Dendritic cell treated with granulocyte-macrophage colony-stimulating factor and Interleukin-4, amounts not matched to agents 40 ng/mL and 50 ng/mL, for 4 days (primary cell): ENCODE measurements around the gene PTPRD.

ENCODE experiments used
- H3K27ac Mint-ChIP-seq: one replicate; pipeline ENCODE4 v1.8.0; 2022; ENCODE audit warnings: mild to moderate bottlenecking, mixed read lengths
- H3K27me3 Mint-ChIP-seq: one replicate; pipeline ENCODE4 v1.8.0; 2022; ENCODE audit warnings: mild to moderate bottlenecking, mixed read lengths
- H3K36me3 Mint-ChIP-seq: one replicate; pipeline ENCODE4 v1.8.0; 2022; ENCODE audit warnings: low read depth, mixed read lengths
- H3K4me1 Mint-ChIP-seq: one replicate; pipeline ENCODE4 v1.8.0; 2022; ENCODE audit warnings: low read depth, mixed read lengths
- H3K4me3 Mint-ChIP-seq: one replicate; pipeline ENCODE4 v1.8.0; 2022; ENCODE audit warnings: mild to moderate bottlenecking, moderate library complexity, mixed read lengths
- H3K9me3 Mint-ChIP-seq: one replicate; pipeline ENCODE4 v1.8.0; 2022; ENCODE audit warnings: mixed read lengths
- intact Hi-C: fragments of 100-400 bp; cut with micrococcal nuclease; formaldehyde crosslinking; loops from one replicate; pipeline ENCODE4 v1.15.0; 2022

Gene PTPRD

DNA sequence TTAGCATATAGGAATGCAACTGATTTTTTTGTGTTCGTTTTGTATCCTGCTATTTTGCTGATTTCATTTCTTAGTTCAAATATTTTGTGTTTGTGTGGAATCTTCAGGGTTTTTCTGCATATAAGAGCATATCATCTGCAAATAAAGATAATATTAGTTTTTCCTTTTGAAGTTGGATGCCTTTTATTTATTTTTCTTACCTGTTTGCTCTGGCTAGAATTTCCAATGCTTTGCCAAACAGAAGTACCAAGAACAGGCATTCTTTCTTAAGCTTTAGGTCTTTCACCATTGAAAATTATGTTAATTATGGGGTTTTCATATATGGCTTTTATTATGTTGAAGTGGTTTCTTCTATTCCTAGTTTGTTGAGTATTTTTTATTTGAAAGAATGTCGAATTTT is 2308.1 kb downstream of the PTPRD start:
- intact Hi-C loops: no loop called here
- Mint-ChIP-seq H3K4me1 (no peaks in the 10 kb centered on the region), H3K4me3 (no peak overlapping the region), H3K27me3 (no peaks in the 10 kb centered on the region), H3K36me3 (no peaks in the 10 kb centered on the region), H3K27ac (no peak overlapping the region), H3K9me3 (peaks cover 35% of the 10 kb centered on the region)

DNA sequence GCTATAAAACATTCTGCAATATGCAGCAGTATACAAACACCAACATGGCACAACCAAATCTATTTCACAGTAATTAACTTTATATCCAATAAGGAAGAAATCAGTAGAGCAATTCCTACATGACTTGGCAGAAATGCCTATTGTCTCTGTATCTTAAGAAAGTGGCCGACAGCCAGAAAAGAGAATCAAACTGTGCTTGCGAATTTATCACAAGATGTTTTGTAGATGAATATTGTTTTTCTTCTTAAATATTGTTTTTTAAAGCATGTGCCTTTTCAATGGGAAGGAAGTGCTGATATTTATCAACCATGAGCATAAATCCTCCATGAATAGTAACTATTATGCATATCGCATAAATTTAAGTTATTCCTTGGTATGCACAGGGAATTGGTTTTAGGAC is 2311.5 kb downstream of the PTPRD start:
- Mint-ChIP-seq H3K4me1 (no peaks in the 10 kb centered on the region), H3K36me3 (no peaks in the 10 kb centered on the region), H3K27me3 (no peaks in the 10 kb centered on the region), H3K4me3 (no peak overlapping the region), H3K9me3 (peaks cover 19% of the 10 kb centered on the region), H3K27ac (no peak overlapping the region)
- intact Hi-C loops: no loop called here

DNA sequence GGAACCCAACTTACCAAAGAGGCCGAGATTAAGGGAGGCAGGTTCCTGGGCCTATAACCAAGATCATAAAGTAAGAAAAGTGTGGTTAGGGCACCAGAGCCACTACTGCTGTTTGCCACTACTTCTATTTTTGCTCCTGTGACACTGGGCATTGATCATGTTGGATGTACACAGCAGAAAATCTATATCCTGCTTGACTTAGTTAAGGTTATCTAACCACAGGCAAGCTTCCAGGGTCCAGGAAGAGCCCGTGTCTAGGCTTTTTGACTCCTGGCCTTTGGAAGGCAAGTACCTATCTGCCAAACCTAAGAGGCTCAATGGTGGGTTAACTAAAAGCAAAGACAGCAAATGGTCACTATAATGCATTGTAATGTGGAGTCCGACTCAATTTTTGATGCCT is 2315.8 kb downstream of the PTPRD start:
- no peaks in the 10 kb centered on the region for H3K36me3 Mint-ChIP-seq
- no peak overlapping the region for H3K4me3 Mint-ChIP-seq
- H3K27ac Mint-ChIP-seq: no peak overlapping the region
- H3K4me1 Mint-ChIP-seq: no peaks in the 10 kb centered on the region
- intact Hi-C loops: no loop called here
- H3K27me3 Mint-ChIP-seq: no peaks in the 10 kb centered on the region
- peaks cover 14% of the 10 kb centered on the region for H3K9me3 Mint-ChIP-seq

DNA sequence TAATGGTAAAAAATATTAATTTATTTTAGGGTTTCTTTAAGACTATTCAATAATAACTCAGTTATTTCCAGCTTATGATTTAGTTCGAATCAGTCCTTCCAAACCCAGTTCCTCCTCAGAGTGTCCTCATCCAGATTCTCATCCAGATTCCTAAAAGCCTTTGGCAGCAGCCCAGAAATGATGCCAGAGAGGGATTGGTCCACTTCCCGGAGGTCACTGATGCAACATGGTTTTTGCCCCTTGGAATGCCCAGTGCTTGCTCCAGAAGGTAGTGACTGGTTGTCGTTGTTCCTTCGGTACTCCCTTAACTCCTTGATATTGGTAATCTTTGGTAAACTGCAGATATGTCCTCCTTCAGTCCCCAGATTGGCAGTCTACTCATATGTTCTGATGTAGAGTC is 2320.1 kb downstream of the PTPRD start:
- H3K36me3 Mint-ChIP-seq: no peaks in the 10 kb centered on the region
- intact Hi-C loops: no loop called here
- H3K4me1 Mint-ChIP-seq: no peaks in the 10 kb centered on the region
- no peaks in the 10 kb centered on the region for H3K27me3 Mint-ChIP-seq
- no peak overlapping the region for H3K4me3 Mint-ChIP-seq
- no peak overlapping the region for H3K27ac Mint-ChIP-seq
- peaks cover 14% of the 10 kb centered on the region for H3K9me3 Mint-ChIP-seq

DNA sequence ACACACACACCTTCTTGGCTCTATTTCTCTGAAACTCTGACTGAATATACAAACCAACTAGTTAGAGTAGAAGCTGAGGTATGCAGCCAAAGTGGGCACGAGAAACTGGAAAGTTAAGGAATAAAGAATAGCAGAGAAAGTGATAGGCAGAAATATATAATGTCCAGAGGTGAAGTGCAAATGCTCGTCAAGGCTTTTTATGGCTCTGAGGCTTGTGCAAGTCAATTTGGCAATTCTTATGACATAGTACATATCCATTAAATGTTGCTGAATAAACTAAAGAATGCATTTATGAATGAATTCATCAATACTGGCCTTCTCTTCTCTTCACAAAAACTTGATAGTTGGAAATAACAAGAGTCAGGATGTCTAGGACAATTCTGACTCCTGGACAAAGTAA is 2323.1 kb downstream of the PTPRD start:
- Mint-ChIP-seq H3K9me3 (peaks cover 14% of the 10 kb centered on the region), H3K27me3 (no peaks in the 10 kb centered on the region), H3K4me3 (no peak overlapping the region)

DNA sequence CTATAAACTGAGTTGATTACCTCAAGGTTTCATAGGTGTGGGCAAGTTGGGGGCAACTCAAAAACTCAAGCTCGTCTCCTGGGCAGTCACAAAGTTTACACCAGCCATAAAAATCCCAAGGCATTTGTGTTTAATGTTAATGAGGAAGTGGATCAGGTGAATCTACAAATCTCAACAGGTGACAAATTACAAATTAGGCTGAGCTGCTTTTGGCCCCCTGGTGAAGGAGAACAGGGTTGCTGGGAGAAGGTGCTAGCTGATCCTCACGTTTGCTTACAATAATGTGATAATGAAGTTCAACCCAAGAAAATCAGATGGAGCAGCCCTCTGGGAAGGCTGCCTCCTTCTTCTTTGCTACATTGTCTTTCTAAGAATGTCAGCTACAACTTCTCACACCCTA is 2324.8 kb downstream of the PTPRD start:
- Mint-ChIP-seq H3K27me3 (no peaks in the 10 kb centered on the region), H3K9me3 (no peaks in the 10 kb centered on the region), H3K4me1 (no peaks in the 10 kb centered on the region), H3K36me3 (no peaks in the 10 kb centered on the region), H3K4me3 (no peak overlapping the region), H3K27ac (no peak overlapping the region)
- intact Hi-C loops: no loop called here

More for the DNA sequence above, 2323.1 kb downstream of the PTPRD start:
- H3K36me3 Mint-ChIP-seq: no peaks in the 10 kb centered on the region
- H3K27ac Mint-ChIP-seq: no peak overlapping the region
- intact Hi-C loops: no loop called here
- H3K4me1 Mint-ChIP-seq: no peaks in the 10 kb centered on the region

DNA sequence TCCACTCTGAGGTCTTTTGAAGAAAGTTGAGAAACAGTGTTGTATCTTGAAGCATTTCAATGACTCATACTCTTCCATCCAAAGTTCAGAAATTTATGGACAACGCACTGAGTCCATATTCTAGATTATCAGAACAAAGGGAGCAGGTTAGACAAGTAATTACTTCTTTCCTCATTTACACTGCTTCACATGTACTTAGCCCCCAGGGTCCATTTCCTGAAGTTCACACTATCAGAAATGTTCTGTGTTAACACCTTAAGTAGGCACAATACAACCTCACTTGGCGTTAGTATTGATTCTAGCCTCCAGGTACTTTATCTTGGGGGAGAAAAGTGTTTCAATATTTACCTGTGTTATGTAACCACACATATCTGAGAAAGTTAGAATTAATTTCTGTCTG is 2325.3 kb downstream of the PTPRD start:
- H3K4me3 Mint-ChIP-seq: no peak overlapping the region
- no peaks in the 10 kb centered on the region for H3K36me3 Mint-ChIP-seq
- H3K27ac Mint-ChIP-seq: no peak overlapping the region

DNA sequence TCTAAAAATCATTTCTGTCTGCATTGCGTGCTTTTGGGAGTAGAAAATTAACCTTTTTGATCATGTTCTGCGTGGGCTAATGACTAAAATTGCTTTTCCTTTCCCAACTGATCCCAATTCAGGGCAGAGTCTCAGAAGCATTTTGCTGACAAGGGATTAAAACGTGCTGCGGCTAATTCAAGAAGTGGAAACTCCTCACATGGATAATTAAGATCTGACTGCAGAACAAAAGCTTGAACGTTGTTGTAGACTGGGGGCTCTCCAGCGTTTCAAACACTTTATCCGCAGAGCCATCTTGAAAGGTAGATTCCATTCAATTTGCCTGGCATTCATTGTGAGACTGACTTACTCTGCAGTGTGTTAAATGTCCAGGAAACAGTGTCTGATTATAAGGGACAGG is 2327.9 kb downstream of the PTPRD start:
- no peaks in the 10 kb centered on the region for H3K9me3 Mint-ChIP-seq
- H3K27ac Mint-ChIP-seq: no peak overlapping the region
- H3K4me3 Mint-ChIP-seq: no peak overlapping the region
- intact Hi-C loops: no loop called here
- no peaks in the 10 kb centered on the region for H3K4me1 Mint-ChIP-seq
- no peaks in the 10 kb centered on the region for H3K27me3 Mint-ChIP-seq
- no peaks in the 10 kb centered on the region for H3K36me3 Mint-ChIP-seq

More for the DNA sequence above, 2325.3 kb downstream of the PTPRD start:
- Mint-ChIP-seq H3K27me3 (no peaks in the 10 kb centered on the region), H3K9me3 (no peaks in the 10 kb centered on the region), H3K4me1 (no peaks in the 10 kb centered on the region)
- intact Hi-C loops: no loop called here

DNA sequence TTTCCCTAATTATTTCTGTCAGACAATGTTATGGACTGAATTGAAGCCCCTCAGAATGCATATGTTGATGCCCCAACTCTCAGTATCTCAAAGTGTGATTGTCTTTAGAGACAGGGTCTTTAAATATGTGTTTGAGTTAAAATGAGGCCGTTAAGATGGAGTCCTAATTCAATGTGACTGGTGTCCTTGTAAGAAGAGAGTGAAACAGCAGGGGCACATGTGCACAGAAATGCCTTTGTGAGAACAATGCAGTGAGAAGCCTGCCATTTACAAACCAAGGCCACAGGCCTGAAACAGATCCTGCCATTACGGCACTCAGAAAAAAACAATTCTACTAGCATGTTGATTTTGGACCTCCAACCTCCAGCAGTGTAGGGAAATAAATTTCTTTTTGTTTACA is 2330.3 kb downstream of the PTPRD start:
- Mint-ChIP-seq H3K4me1 (no peaks in the 10 kb centered on the region), H3K9me3 (no peaks in the 10 kb centered on the region), H3K27ac (no peak overlapping the region), H3K27me3 (no peaks in the 10 kb centered on the region), H3K36me3 (no peaks in the 10 kb centered on the region), H3K4me3 (no peak overlapping the region)
- intact Hi-C loops: no loop called here

DNA sequence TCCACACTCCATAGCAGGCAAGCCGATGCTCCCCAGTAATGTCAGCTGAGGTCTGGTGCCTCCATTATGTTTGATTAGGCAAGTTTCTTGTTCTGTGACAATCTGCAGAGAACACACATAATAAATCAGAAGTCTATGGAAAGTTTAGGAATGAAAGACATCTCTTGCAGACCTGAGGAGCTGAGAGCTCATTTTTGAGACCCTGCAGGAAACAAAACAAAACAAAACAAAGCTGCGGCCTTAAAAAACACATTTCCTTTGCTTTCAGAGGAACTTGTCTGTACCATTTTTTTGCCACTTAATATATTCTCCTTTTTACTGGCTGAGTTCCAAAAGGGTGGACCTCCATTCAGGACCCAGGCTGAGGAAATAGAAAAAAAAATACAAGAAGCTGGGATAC is 2332.0 kb downstream of the PTPRD start:
- no peak overlapping the region for H3K27ac Mint-ChIP-seq
- H3K4me3 Mint-ChIP-seq: no peak overlapping the region
- intact Hi-C loops: no loop called here
- H3K9me3 Mint-ChIP-seq: peaks cover 11% of the 10 kb centered on the region
- H3K4me1 Mint-ChIP-seq: no peaks in the 10 kb centered on the region
- H3K36me3 Mint-ChIP-seq: no peaks in the 10 kb centered on the region
- H3K27me3 Mint-ChIP-seq: no peaks in the 10 kb centered on the region

DNA sequence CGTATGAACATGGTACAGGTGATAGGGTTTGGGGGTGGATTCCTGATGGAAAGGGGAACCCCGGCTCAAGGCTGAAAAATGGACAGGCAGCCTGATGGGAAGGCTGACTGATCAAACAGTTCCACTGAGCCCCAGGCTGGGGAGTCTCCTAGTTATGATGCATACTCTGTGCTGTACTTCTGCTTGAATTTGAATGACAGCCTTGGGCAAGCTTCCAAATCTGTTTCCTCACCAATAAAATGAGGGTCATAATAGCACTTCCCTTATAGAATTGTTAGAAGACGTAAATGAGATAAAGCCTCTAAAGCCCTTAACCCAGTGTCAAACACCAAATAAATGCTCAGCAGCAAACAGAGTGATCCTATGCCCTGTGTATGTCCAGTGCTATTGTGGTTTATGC is 2334.8 kb downstream of the PTPRD start:
- H3K27me3 Mint-ChIP-seq: no peaks in the 10 kb centered on the region
- no peak overlapping the region for H3K4me3 Mint-ChIP-seq
- peaks cover 20% of the 10 kb centered on the region for H3K9me3 Mint-ChIP-seq
- no peak overlapping the region for H3K27ac Mint-ChIP-seq
- no peaks in the 10 kb centered on the region for H3K36me3 Mint-ChIP-seq
- intact Hi-C loops: no loop called here
- H3K4me1 Mint-ChIP-seq: no peaks in the 10 kb centered on the region

DNA sequence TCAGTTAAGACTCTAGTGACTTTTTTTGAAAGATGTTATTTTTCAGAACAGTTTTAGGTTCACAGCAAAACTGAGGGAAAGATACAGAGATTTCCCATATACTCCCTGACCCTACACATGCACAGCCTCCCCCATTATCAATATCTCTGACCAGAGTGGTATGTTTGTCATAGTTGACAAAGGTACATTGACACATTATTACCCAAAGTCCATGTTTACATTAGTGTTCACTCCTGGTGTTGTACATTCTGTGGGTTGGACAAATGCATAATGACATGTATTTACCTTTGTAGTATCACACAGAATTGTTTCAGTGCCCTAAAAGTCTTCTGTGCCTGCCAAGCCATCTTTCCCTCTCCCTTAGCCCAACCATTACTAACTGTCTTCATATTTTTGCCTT is 2342.6 kb downstream of the PTPRD start:
- Mint-ChIP-seq H3K4me1 (no peaks in the 10 kb centered on the region), H3K4me3 (no peak overlapping the region), H3K27ac (no peak overlapping the region), H3K27me3 (no peaks in the 10 kb centered on the region), H3K36me3 (no peaks in the 10 kb centered on the region), H3K9me3 (peaks cover 3% of the 10 kb centered on the region)
- intact Hi-C loops: no loop called here

DNA sequence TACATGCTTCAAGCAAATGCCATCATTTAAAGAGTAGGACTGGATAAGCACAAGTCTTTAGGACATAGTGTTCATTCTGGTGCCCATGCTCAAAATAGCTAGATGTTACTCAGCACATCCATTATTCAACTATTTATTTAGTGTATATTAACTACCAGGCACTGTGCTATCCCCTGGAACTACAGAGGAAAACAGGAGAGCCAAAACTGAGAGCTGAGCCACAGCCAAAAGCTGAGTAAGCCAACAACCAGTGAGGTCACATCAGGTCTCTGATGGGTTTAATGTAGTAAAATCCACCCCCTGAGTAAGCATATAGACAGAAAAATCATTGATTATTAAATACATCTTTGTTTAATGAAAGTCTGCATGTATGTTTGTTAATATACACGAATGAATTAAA is 2343.9 kb downstream of the PTPRD start:
- Mint-ChIP-seq H3K27ac (no peak overlapping the region), H3K9me3 (no peaks in the 10 kb centered on the region), H3K36me3 (no peaks in the 10 kb centered on the region), H3K27me3 (no peaks in the 10 kb centered on the region), H3K4me1 (no peaks in the 10 kb centered on the region), H3K4me3 (no peak overlapping the region)
- intact Hi-C loops: no loop called here

DNA sequence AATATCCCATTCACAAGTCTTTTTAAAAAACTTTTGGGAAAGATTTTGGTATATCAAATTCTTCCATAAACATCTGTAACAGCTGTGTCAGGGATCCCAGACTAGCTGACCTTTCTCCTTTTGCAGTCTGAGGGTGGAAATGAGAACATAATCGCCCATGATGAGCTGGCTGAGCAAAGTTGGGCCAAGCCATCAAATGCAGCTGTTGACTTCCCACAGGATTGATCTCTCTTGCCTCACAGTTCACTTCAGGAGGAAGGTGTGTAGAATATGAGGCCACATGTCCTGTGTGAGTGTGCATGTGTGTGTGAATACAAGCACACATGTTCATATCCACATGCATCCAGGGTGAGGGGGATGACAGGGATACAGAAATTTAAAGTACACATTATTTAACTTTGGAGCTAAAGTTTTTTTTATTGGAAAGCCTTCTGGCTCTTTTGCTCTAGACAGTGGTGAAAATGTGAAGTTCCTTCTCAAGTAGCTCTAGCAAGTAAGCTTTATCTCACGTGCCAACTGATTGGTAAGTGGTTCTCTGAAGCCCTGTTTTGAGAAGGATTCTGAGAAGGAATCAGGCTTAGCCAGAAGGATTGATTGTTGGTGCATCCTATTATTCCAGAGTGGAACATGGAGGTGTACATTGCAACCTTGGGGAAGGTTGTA is 2344.5 kb downstream of the PTPRD start:
- no peak overlapping the region for H3K4me3 Mint-ChIP-seq
- intact Hi-C loops: no loop called here
- no peaks in the 10 kb centered on the region for H3K9me3 Mint-ChIP-seq
- no peaks in the 10 kb centered on the region for H3K27me3 Mint-ChIP-seq
- no peak overlapping the region for H3K27ac Mint-ChIP-seq
- no peaks in the 10 kb centered on the region for H3K4me1 Mint-ChIP-seq
- no peaks in the 10 kb centered on the region for H3K36me3 Mint-ChIP-seq

DNA sequence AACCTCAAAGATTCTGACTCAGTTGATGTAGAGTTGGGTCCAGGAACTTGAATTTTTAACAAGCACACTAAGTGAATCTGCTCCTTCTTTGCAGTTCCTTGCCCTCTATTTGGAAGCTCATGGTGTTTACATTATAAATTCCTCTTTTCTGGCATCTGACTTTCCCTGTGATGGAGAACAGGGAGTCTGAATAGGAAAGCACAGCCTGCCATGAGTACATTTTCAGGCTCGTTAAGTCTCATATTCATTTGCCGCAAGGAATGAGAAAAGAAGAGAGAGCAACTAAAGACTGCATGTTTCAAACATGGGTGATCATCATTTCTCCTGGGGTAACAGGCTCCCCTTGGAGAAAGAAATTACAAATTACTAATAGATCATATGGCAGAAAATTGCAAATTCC is 2345.2 kb downstream of the PTPRD start:
- H3K9me3 Mint-ChIP-seq: no peaks in the 10 kb centered on the region
- H3K36me3 Mint-ChIP-seq: no peaks in the 10 kb centered on the region
- no peak overlapping the region for H3K4me3 Mint-ChIP-seq
- no peaks in the 10 kb centered on the region for H3K4me1 Mint-ChIP-seq
- no peaks in the 10 kb centered on the region for H3K27me3 Mint-ChIP-seq
- intact Hi-C loops: no loop called here
- no peak overlapping the region for H3K27ac Mint-ChIP-seq
